GM19193 (cell line): ENCODE results near the gene DENND5B.

ENCODE experiments used
- POLR2A ChIP-seq: IDR thresholded peaks from 4 replicates; pipeline ENCODE4 v1.6.1; 2011; ENCODE audit not compliant: insufficient read depth, insufficient read length; ENCODE audit errors: extremely low read depth

The DENND5B gene

GRCh38 chr12:31498424-31498823 lies 92.5 kb downstream of the DENND5B start:
- TF ChIP-seq POLR2A, result no peak

- no peak for TF ChIP-seq POLR2A
Observed at GRCh38 chr12:31496257-31496656, 94.7 kb downstream of the DENND5B start.

- no peak for TF ChIP-seq POLR2A
Observed at GRCh38 chr12:31494455-31494854, 96.5 kb downstream of the DENND5B start.

DNA sequence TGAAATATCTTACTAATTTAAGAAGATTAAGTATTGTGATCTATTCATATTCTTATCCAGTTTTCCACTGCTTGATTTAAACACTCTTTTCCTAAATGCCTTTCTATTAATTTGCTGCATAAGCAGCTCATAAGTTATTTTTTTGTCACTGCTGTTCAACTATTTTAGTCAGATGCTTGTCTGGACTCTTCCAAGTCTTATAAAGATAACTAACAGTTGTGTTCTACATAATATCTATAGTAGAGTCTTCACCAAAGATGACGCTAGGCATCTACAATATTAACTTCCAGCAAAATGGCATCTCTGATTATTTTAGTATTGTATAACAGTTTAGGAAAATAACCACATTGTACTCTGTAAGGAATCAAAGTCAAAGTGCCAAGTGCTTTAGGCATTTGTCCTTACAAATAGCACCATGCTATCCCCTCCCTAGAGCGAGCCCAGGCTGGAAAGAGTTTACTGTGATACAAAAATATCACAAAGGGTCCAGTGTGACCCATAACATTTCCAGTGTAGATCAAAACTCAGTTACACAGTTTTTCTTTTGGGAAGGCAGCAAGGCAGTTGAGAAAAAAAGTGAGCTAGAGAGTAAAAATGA lies 98.2 kb downstream of the DENND5B start:
- no peak for TF ChIP-seq POLR2A

GRCh38 chr12:31491841-31492598 lies 98.9 kb downstream of the DENND5B start:
- no peak for TF ChIP-seq POLR2A

- TF ChIP-seq POLR2A, result no peak
Observed at GRCh38 chr12:31491241-31491794, 99.6 kb downstream of the DENND5B start.

DNA sequence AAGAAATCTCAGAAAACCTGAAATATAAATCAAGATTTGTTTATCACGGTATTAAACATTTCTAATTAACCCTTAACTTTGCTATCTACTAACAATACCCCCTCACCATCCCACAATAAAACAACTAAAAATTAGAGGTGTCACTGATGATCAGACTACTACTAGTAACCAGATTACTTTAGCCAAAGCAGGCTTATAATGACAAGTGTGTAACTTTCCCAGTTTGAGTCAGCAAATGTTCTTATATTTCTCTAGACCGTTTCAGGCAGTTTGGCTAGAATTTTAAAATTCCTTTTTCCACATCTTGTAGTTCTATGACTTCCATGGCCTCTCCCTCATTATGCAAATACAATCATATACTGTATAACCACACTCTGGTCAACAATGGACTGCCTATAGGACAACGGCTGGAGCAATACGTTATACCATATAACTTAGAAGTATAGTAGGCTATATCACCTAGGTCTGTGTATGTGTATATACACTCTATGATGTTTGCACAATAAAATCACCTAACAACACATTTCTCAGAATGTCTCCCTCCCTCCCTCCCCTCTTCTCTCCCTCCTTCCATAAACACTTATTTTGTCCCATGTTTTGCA lies 102.1 kb downstream of the DENND5B start:
- no peak for TF ChIP-seq POLR2A

- TF ChIP-seq POLR2A, result no peak
Observed at GRCh38 chr12:31485571-31485970, 105.4 kb downstream of the DENND5B start.

DNA sequence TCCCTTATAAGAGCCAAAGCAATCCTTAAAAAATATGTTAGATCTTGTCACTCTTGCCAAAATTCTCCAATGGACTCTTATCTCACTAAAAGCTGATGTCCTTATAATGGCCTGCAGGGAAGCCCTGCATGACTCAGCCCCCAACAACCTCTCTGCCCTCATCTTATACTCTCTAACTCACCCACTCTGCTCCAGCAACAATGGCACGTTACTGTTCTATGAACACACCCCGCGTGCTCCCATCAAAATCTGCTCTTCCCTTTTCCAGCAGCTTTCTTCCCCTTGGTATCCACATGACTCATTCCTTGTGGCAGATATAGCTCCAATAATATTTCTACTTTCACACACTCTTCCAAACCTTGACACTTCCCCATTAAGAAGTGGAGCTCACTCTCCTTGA lies 108.1 kb downstream of the DENND5B start:
- no peak for TF ChIP-seq POLR2A

DNA sequence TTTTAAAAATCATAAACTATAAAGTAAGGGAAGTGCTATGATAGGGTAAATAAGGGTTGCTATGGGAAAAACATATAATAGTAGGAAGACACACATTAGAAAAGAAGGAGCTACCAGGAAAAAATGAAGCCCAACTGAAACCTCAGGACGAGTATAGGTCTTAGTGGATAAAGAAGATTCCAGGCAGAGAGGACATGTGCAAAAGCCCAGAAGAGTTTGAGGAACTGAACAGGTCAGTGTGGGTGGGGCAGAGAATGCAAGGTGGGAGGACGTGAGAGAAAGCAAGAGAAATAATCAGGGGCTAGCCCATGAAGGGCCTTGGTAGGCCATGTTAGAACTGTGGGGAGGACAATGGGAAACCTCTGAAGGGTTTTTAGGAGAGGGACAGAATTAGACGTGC lies 109.5 kb downstream of the DENND5B start:
- TF ChIP-seq POLR2A, result no peak

DNA sequence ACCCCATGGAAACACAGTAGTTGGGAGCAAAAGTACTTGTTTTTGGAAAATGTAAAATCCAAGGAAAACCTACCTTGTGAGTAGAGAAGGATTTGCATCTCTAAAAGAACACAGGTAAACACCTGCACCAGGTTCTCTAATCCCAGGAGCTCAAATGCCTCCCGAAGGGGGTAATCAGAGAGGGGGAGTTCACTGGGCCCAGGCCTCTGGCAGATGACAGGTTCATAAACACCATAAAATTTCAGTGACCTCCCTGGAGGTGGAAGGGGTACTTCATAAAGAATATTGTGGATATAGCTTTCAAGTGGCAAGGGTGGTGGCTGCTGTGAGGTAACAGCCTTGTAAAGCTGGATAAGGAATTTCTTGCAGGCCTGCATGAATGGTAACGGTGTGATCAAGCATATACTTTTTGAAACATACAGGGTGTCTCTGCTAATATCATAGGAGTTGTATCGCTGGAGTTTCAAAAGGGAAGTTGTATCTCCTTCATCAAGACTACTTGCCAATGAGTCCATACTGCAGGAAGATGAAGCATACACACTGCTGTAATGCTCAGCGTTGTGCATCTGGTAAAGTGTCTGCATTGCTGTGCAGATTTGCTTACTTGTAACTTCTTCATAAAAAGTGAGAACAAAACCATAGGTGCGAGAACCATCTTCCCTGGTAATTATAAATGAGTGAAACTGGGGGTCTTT lies 111.3 kb downstream of the DENND5B start:
- TF ChIP-seq POLR2A, result no peak

DNA sequence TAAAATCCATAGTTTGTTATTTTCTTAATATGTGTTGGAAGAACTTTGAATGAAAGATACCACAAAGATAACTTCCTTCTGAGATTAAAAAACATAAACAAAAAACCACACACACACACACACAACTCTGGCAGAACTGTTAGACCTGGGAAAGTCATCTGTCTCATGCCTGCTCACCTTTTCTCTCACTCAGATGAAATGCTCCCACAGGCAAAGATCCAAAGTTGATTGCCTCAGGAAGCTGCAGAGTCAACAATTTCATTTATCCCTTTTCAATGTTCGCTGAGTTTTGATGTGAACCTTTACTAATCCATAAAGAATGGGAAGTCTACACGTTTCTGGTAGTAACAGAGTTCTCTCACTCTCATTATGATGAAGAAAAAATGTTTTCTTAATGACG lies 112.0 kb downstream of the DENND5B start:
- no peak for TF ChIP-seq POLR2A

- TF ChIP-seq POLR2A, result no peak
Observed at GRCh38 chr12:31478425-31478824, 112.5 kb downstream of the DENND5B start.

- TF ChIP-seq POLR2A, result no peak
Observed at GRCh38 chr12:31477687-31478086, 113.2 kb downstream of the DENND5B start.

DNA sequence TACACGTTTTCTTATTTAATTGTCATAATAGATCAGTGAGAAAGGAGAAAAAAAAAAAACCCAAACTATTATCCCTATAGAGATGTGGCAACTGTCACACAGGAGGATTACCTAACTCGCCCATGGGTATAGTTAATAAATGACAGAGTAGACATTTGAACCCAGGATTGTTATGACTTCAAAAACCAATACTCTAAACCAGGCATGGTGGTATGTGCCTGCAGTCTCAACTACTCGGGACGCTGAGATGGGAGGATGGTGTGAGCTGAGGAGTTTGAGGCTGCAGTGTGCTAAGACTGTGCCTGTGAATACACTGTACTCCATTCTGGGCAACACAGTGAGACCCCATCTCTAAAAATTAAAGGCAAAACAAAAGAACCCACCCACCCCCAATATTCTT lies 114.5 kb downstream of the DENND5B start:
- no peak for TF ChIP-seq POLR2A
